Measurements from ENCODE around the gene MTARC2. TPM values are rescaled to one million over a fixed set of nuclear protein-coding genes. Genes with fewer than 3 reads are reported as not detected.
A peak's percentile ranks its signal among the peaks of the same experiment; 100 is the strongest.

MTARC2 gene
- total and polyA plus RNA-seq, 4 donors = 10.8 to 26.4 (median 21.2) TPM

DNA sequence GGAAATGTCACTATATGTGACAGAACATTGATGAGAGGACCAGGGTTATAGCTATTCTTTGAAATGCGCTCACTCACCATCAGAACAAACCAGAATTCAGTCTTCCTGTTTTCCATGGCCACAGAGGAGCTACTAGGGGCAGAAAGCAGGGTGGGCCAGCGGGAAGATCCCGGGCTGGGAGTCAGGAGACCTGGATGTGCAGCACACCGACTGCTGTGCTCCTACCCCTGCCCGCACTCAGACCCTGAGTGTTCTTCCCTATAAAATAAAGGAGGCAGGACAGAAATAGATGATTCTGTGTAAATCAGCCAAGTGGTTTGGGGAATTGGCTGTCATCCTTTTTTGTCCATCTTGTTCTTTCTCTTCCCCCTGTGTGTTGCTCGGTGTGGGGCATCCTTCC is 59.6 kb downstream of the MTARC2 start:
- DNase-seq (ENCODE audit: low read depth in 4 of 6, low spot score in 6 of 6) = no peak
- Histone ChIP-seq H3K36me3 (ENCODE audit: control insufficient read depth, insufficient read depth, low read length) (peaks cover 14% of the 10 kb centered on the region), H3K9me3 (ENCODE audit: control insufficient read depth, insufficient read depth, low read length) (no peaks in the 10 kb centered on the region), H3K4me1 (ENCODE audit: control insufficient read depth, insufficient read depth, low read length) (peaks cover 16% of the 10 kb centered on the region), H3K27me3 (ENCODE audit: control insufficient read depth, insufficient read depth, low read length) (no peaks in the 10 kb centered on the region), H3K27ac (ENCODE audit: low read depth, low read length) (no peak overlapping the region), H3K4me3 (ENCODE audit: low read depth, low read length) (no peak overlapping the region)
- WGBS (ENCODE audit: insufficient coverage) = 85% methylated on average over 2 of the region's 6 CpGs

DNA sequence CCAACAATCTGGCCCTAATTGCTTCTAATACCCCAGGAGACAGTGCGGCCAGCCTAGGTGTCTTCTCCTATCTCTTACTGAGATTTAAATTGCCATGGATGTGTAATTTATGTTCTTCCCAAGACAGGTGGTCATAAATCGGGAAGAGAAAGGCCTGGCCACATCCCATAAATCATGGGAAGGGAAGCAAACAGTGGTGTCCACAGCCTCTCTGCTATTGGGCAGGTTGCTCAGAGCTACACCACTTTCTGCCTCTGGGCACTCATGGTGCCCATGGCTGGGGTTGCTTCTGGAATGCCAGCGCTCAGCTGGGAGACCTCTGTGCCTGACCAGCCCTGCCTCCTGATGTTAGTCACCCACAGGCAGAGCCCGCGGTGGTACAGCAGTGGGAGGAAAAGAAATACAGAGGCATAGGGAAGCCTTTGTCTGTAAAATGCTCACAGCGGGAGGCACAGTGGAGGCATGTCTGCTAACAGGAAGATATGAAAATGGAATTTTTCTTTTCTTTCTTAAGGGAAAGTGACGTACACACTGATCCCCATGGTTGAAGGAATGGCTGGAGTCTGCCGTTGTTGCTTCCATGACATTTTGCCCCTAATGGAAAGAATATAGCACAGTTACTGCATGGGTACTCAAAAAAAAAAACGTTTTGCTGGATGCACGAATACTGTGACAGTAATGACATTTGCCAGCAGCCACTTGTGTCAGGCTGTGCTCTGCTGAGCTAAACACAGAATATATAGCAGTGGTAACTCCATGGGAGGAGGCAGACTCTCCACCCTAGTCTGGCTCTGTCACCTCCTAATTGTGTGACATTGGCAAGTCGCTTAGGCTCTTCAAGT is 60.4 kb downstream of the MTARC2 start:
- peaks cover 16% of the 10 kb centered on the region for H3K4me1 ChIP-seq (ENCODE audit: control insufficient read depth, insufficient read depth, low read length)
- peak overlapping the region; percentile 71 for H3K27ac ChIP-seq (ENCODE audit: low read depth, low read length)
- 57% methylated on average over 9 of the region's 11 CpGs for WGBS (ENCODE audit: insufficient coverage)
- H3K9me3 ChIP-seq (ENCODE audit: control insufficient read depth, insufficient read depth, low read length) = no peaks in the 10 kb centered on the region
- peaks cover 19% of the 10 kb centered on the region for H3K36me3 ChIP-seq (ENCODE audit: control insufficient read depth, insufficient read depth, low read length)
- no peak overlapping the region for H3K4me3 ChIP-seq (ENCODE audit: low read depth, low read length)
- peak in 2 of 6 donors; percentile 43 to 45 for DNase-seq (ENCODE audit: low read depth in 4 of 6, low spot score in 6 of 6)
- no peaks in the 10 kb centered on the region for H3K27me3 ChIP-seq (ENCODE audit: control insufficient read depth, insufficient read depth, low read length)

DNA sequence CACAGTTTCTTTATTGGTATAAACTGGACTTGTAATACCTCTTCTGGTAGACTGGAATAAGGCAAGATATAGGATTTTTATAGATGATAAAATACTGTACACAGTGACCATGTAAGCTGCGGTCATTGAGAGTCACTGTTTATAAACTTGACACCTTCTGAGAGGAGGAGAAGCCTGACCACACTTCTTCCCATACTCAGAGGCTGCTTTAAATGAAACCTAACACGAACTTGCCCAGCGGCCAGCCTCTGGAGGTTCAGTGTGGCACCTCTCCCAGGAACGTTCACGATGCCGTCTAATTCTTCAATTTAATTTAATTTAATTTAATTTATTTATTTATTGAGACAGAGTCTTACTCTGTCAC is 61.0 kb downstream of the MTARC2 start:
- H3K4me3 ChIP-seq (ENCODE audit: low read depth, low read length) = no peak overlapping the region
- no peak for DNase-seq (ENCODE audit: low read depth in 4 of 6, low spot score in 6 of 6)
- H3K27ac ChIP-seq (ENCODE audit: low read depth, low read length) = peak overlapping the region; percentile 71
- H3K27me3 ChIP-seq (ENCODE audit: control insufficient read depth, insufficient read depth, low read length) = no peaks in the 10 kb centered on the region
- no CpG with 5 or more reads among the region's 6 CpGs for WGBS (ENCODE audit: insufficient coverage)
- H3K36me3 ChIP-seq (ENCODE audit: control insufficient read depth, insufficient read depth, low read length) = peaks cover 19% of the 10 kb centered on the region
- H3K4me1 ChIP-seq (ENCODE audit: control insufficient read depth, insufficient read depth, low read length) = peaks cover 16% of the 10 kb centered on the region
- H3K9me3 ChIP-seq (ENCODE audit: control insufficient read depth, insufficient read depth, low read length) = no peaks in the 10 kb centered on the region

DNA sequence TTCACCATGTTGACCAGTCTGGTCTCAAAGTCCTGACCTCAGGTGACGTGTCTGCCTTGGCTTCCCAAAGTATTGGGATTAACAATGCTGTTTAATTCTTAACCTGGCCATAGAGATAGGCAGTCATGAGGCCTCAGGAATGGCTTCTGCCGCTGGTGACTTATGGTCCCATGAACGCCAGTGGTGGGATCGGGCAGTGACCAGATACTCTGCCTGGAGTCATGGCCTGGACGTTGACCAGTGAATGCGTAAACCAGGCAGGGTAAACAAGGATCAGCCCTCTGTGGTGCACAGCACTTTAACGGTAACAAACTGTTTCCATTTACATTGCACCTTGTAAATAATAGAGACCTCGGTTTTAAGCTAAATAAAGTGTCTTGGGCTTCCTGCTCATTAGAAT is 61.6 kb downstream of the MTARC2 start:
- no peak for DNase-seq (ENCODE audit: low read depth in 4 of 6, low spot score in 6 of 6)
- H3K27me3 ChIP-seq (ENCODE audit: control insufficient read depth, insufficient read depth, low read length) = no peaks in the 10 kb centered on the region
- H3K36me3 ChIP-seq (ENCODE audit: control insufficient read depth, insufficient read depth, low read length) = peaks cover 21% of the 10 kb centered on the region
- peak overlapping the region; percentile 71 for H3K27ac ChIP-seq (ENCODE audit: low read depth, low read length)
- WGBS (ENCODE audit: insufficient coverage) = 94% methylated on average over 5 of the region's 8 CpGs
- H3K4me1 ChIP-seq (ENCODE audit: control insufficient read depth, insufficient read depth, low read length) = peaks cover 16% of the 10 kb centered on the region
- H3K4me3 ChIP-seq (ENCODE audit: low read depth, low read length) = no peak overlapping the region
- H3K9me3 ChIP-seq (ENCODE audit: control insufficient read depth, insufficient read depth, low read length) = no peaks in the 10 kb centered on the region

DNA sequence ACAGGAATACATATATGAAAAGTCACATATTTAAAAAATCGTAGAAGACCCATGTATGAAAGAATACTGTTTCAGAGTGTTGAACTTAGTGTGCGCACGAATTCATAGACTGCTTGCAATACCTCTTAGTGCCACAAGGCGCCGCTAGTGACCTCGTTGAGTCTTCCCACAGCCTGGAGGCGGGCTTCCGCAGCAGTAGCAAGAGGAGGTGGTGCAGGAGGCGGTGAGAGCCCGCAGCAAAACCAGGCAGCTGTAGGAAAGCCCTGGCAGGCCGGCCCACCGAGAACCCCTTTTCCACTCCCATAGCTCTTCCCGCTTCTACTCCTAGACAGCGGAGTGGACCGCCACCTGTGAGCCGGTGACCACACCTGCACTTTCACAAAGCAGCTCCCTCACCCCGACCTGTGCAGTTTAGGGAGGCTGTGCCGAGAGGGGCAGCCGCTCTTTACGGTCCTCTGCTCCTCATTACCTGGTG is 62.1 kb downstream of the MTARC2 start:
- peak in 3 of 6 donors; percentile 57 to 93 (median 79) for DNase-seq (ENCODE audit: low read depth in 4 of 6, low spot score in 6 of 6)
- WGBS (ENCODE audit: insufficient coverage) = 33% methylated on average over 14 of the region's 20 CpGs
- Histone ChIP-seq H3K9me3 (ENCODE audit: control insufficient read depth, insufficient read depth, low read length) (no peaks in the 10 kb centered on the region), H3K27ac (ENCODE audit: low read depth, low read length) (no peak overlapping the region), H3K4me1 (ENCODE audit: control insufficient read depth, insufficient read depth, low read length) (peaks cover 16% of the 10 kb centered on the region), H3K27me3 (ENCODE audit: control insufficient read depth, insufficient read depth, low read length) (no peaks in the 10 kb centered on the region), H3K36me3 (ENCODE audit: control insufficient read depth, insufficient read depth, low read length) (peaks cover 17% of the 10 kb centered on the region), H3K4me3 (ENCODE audit: low read depth, low read length) (no peak overlapping the region)

DNA sequence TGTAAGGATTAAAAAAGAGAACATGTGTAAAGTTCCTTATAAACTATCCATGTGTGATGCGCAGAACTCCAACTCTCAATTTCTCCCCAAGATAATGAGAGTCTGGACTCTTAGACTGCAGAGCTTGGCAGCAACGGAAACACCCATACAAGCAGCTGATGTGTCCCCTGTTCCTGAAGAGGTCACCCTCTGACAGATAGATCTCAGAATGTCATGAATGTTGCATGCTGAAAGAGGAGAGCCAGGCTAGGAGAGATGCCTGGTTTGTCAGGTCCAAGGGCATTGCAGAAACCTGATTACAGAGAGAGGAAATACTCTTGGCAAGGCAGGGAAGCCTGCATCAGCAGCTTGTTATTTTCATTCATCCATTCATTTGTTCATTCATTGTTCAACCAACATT is 62.8 kb downstream of the MTARC2 start:
- no peak for DNase-seq (ENCODE audit: low read depth in 4 of 6, low spot score in 6 of 6)
- no peaks in the 10 kb centered on the region for H3K27me3 ChIP-seq (ENCODE audit: control insufficient read depth, insufficient read depth, low read length)
- 100% methylated on average over 1 of the region's 2 CpGs for WGBS (ENCODE audit: insufficient coverage)
- H3K4me3 ChIP-seq (ENCODE audit: low read depth, low read length) = no peak overlapping the region
- no peaks in the 10 kb centered on the region for H3K9me3 ChIP-seq (ENCODE audit: control insufficient read depth, insufficient read depth, low read length)
- H3K27ac ChIP-seq (ENCODE audit: low read depth, low read length) = no peak overlapping the region
- H3K4me1 ChIP-seq (ENCODE audit: control insufficient read depth, insufficient read depth, low read length) = peaks cover 16% of the 10 kb centered on the region
- peaks cover 17% of the 10 kb centered on the region for H3K36me3 ChIP-seq (ENCODE audit: control insufficient read depth, insufficient read depth, low read length)

DNA sequence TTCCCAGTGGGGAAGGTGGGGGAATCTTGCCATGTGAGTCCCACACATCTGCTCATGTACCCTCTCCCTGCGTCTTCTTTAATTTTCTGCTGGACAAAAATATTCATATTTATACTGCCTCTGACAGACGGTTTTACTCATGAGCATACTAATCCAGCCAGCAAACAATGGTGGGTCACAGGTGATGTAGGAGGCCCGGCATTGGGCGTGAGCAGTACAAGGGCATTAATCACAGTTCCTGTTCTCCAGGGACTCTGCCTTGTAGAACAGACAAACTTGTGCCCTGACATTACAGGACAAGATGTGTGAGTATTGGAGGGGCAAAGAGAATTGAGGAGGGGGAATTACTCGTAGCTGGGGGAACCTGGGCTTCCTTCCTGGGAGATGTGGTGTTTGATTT is 63.6 kb downstream of the MTARC2 start:
- H3K9me3 ChIP-seq (ENCODE audit: control insufficient read depth, insufficient read depth, low read length) = no peaks in the 10 kb centered on the region
- 92% methylated on average over 3 of the region's 5 CpGs for WGBS (ENCODE audit: insufficient coverage)
- H3K4me3 ChIP-seq (ENCODE audit: low read depth, low read length) = no peak overlapping the region
- no peaks in the 10 kb centered on the region for H3K27me3 ChIP-seq (ENCODE audit: control insufficient read depth, insufficient read depth, low read length)
- no peak for DNase-seq (ENCODE audit: low read depth in 4 of 6, low spot score in 6 of 6)
- H3K27ac ChIP-seq (ENCODE audit: low read depth, low read length) = no peak overlapping the region
- peaks cover 12% of the 10 kb centered on the region for H3K36me3 ChIP-seq (ENCODE audit: control insufficient read depth, insufficient read depth, low read length)
- H3K4me1 ChIP-seq (ENCODE audit: control insufficient read depth, insufficient read depth, low read length) = peaks cover 16% of the 10 kb centered on the region

DNA sequence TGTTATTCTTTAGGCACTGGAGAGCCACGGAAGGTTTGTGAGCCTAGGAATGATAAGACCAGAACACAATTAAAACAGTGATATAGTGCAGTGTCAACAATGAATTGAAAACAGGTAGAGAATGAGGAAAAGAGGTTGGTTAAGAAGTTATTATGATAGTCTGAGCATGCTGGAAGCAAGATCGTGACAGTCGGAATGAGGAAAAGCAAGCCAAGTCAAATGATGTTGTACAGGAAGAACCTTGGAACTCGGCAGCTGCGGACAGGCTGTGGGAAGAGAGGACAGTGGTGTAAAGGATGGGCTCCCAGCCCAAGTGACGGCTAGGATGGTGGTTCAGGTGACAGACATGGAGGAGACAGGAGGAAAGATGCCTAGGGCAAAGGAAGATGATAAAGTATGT is 64.2 kb downstream of the MTARC2 start:
- Histone ChIP-seq H3K27me3 (ENCODE audit: control insufficient read depth, insufficient read depth, low read length) (no peaks in the 10 kb centered on the region), H3K27ac (ENCODE audit: low read depth, low read length) (no peak overlapping the region), H3K9me3 (ENCODE audit: control insufficient read depth, insufficient read depth, low read length) (no peaks in the 10 kb centered on the region), H3K36me3 (ENCODE audit: control insufficient read depth, insufficient read depth, low read length) (peaks cover 14% of the 10 kb centered on the region), H3K4me3 (ENCODE audit: low read depth, low read length) (no peak overlapping the region), H3K4me1 (ENCODE audit: control insufficient read depth, insufficient read depth, low read length) (peaks cover 16% of the 10 kb centered on the region)
- 76% methylated on average over 6 of the region's 6 CpGs for WGBS (ENCODE audit: insufficient coverage)
- no peak for DNase-seq (ENCODE audit: low read depth in 4 of 6, low spot score in 6 of 6)

DNA sequence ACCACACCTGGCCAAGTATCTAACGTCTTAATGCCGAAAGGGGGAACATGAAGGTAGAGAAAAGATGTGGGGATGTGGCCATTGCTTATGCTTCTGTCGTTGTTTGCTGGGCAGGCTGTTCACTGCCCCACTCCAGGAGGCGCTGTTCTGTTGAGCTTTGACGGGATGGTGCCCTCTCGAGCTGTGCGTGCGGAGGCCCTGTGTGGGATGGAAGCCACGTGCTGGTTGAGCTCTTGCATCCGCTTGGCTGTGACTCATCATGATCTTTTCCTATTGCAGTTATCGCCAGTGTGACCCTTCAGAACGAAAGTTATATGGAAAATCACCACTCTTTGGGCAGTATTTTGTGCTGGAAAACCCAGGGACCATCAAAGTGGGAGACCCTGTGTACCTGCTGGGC is 64.9 kb downstream of the MTARC2 start:
- no peak for DNase-seq (ENCODE audit: low read depth in 4 of 6, low spot score in 6 of 6)
- Histone ChIP-seq H3K9me3 (ENCODE audit: control insufficient read depth, insufficient read depth, low read length) (no peaks in the 10 kb centered on the region), H3K36me3 (ENCODE audit: control insufficient read depth, insufficient read depth, low read length) (peaks cover 14% of the 10 kb centered on the region), H3K4me3 (ENCODE audit: low read depth, low read length) (no peak overlapping the region), H3K27me3 (ENCODE audit: control insufficient read depth, insufficient read depth, low read length) (no peaks in the 10 kb centered on the region), H3K4me1 (ENCODE audit: control insufficient read depth, insufficient read depth, low read length) (peaks cover 11% of the 10 kb centered on the region), H3K27ac (ENCODE audit: low read depth, low read length) (no peak overlapping the region)
- 84% methylated on average over 12 of the region's 12 CpGs for WGBS (ENCODE audit: insufficient coverage)

DNA sequence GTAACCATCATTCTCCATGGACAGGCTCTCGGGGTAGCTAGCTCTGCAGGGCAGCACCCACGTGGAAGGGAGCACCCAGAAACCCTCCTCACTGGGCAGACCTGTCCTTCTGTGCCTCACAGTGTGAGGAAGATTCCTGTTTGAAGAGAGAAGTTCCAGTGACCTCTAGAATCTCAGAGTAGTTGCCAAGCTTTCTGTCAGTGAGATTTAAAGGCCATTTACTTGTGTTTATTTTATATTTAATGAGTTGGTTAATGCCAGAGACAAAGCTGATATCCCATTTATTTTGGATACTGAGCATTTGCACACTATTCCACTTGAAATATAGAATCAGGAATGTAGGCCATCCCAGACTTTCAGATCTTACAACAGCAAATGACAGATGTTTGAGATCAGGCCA is 67.3 kb downstream of the MTARC2 start:
- Histone ChIP-seq H3K27ac (ENCODE audit: low read depth, low read length) (no peak overlapping the region), H3K36me3 (ENCODE audit: control insufficient read depth, insufficient read depth, low read length) (peaks cover 14% of the 10 kb centered on the region), H3K4me3 (ENCODE audit: low read depth, low read length) (no peak overlapping the region), H3K9me3 (ENCODE audit: control insufficient read depth, insufficient read depth, low read length) (no peaks in the 10 kb centered on the region), H3K27me3 (ENCODE audit: control insufficient read depth, insufficient read depth, low read length) (no peaks in the 10 kb centered on the region), H3K4me1 (ENCODE audit: control insufficient read depth, insufficient read depth, low read length) (peaks cover 1% of the 10 kb centered on the region)
- WGBS (ENCODE audit: insufficient coverage) = 100% methylated on average over 1 of the region's 2 CpGs
- no peak for DNase-seq (ENCODE audit: low read depth in 4 of 6, low spot score in 6 of 6)

Data from spinal cord (tissue), 10 donors.